GM19023 (cell line): Measurements from ENCODE around the gene LILRB5.
"Not testable (repeated sequence)": the region's sequence is repeated elsewhere in the genome, so short reads cannot be mapped to it uniquely, and the experiment has no call there.

ENCODE experiments used
- ATAC-seq: cut with Tn5 transposase; IDR thresholded peaks from one replicate; pipeline ENCODE4 v1.9.1; 2021; ENCODE audit warnings: mild to moderate bottlenecking, moderate library complexity; ENCODE audit not compliant: unreplicated experiment

LILRB5 gene

DNA sequence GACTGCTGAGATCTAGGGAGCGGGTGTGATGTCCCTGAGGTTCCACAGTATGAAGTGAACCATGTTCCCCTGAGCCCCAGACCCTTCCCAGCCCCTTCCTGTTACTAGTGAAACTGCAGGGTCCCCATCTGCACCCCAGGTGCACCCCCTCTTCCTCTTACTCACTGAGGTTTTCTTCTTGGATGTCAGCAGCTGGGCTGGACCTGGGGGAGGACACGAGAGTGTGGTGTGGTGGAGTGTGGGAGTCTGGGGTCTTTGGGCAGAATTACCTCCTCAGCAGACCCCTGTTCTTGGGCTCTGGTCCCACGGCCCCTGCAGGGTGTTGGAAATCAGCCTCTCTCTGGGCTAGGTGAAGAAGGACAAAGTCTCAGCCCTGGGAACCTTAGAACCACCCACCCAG, 11.1 kb downstream of the LILRB5 start:
- no peak for ATAC-seq

DNA sequence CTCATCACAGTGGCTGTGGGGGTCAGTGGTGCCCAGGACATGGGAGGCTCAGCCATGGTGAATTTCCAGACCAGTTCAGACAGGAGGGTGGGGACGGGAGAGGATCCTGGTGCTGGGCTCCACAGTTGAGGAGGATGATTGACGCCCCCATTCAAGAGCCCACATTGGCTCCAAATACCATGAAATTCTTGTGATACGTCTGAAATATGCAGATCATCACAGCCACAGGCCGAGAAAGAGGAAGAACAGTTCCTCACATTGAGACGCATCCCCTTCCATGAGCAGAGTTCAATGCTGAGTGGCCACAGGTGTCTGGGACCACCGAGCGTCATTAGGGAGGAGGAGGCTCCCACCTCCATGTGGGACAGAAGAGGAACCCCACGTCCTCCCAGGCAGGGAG, 13.3 kb downstream of the LILRB5 start:
- ATAC-seq: not testable (repeated sequence)

DNA sequence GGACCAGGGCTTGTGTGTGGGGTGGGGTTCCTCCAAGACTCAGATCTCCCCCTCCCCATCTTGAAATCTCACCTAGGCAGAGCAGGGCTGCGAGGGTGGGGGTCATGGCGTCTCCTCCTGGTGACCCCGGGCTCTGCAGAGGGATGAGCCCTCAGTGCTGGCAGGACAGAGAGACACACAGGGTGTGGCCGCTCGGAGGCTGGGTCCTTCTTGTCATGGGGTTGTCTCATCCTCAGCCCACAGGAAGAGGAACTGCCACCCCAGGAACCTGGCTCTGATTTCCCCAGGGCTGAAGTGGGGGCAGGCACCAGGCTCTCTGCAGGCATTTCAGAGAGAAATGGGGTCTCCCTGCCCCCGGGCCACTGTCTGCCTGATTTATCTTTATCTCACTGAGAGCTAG, 14.4 kb downstream of the LILRB5 start, which contains the start of gene LILRA6:
LILRA6 (minus strand) TSS at position 145 of the 400 bp plus-strand sequence.
- ATAC-seq: not testable (repeated sequence)

DNA sequence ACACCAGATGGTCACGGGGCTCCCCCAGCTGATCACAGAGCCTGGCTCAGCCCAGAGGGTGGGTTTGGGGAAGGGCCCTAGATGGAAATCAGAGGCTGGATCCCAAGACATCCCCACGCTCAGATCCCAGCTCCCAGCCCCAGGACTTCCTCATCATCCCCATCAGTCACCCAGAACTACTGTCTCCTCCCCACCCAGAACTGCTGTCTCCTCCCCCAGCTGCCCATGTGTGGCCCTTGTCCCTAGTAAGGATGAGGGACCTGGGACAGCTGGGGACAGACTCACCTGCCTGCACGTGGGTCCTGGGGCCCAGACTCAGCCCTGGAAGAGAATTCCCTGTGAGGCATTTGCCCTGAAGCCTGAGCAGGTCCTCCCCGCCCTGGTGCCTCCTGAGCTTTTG, 14.8 kb downstream of the LILRB5 start:
- ATAC-seq: not testable (repeated sequence)

DNA sequence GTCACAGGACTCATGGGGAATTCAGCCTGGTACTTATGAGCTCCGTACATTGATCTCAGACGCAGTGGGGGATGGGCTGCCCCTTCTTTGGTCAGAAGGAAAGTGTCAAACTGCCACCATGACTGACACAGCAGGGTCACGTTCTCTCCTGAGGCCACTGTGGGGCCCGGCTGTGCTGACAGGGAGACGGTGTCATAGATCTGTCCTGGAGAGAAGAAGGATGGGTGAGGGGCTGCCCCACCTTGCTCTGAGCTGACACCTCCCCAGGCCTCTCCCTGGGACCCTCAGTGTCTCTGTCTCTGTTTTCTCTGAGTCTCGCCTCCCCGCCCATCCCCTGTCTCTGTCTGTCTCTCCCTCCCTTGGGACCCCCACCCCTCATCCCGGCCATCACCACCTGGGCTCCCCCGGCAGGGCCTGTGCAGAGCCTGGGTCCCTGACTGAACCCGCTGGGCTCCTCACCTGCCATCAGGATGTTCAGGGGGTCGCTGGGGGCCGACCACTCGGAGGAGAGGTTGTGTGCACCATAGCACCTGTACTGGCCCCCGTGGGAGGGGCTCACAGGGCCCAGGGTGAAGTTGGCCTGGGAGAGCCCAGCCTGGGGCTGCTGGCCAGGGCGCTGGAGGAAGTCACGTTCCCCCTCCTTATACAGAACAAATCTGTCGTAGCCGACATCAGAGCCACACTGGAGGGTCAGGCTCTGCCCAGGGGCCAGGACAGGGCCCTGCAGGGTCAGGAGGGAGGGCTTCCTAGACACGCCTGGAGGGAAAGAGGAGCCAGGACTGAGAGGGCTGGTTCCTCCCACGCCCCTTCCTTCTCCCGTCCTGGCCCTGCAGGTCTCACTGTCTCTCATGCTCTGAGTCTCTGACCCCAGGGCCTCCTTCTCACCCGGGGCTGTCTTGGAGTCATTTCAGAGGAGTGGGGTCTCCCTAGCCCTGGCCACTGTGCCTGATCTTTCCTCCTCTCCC, 16.4 kb downstream of the LILRB5 start:
- ATAC-seq: not testable (repeated sequence)

DNA sequence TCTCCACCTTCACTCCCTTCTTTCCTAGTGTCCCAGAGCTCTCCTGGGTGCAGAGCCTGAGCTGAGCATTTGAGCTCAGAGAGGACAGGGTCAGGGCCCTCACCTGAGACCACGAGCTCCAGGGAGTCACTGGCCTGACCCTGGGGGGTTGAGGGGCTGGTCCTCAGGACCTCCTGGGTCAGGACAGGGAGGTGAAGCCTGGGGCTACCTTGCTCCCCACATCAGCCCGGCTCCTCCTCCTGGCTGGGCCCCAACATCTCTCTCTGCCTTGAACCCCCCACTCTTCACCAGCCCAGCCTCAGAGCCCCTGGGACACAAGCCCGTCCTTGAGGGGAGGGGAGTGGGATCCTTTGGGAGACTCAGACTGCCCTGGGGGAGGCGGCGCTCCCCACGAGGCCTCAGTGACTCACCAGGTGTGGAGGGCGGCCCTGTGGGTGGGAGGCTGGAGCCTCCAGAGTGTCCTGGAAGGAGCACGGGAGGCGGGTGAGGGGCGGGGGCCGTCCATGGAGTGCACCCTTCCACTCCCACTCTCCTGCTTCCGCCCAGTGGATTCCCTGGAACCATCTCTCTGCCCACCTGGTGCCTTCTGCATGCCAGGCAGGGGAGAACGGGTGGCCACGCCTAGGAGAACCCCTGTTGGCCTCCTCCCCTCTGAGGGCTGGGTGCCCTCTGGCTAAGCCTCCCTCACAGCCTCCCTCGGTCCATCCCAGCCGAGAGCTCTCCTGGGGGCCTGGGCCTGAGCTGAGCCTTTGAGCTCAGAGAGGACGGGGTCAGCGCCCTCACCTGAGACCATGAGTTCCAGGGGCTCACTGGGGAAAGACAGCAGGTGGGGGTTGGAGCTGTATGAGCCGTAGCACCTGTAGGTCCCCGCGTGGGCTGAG, 17.3 kb downstream of the LILRB5 start:
- not testable (repeated sequence) for ATAC-seq

DNA sequence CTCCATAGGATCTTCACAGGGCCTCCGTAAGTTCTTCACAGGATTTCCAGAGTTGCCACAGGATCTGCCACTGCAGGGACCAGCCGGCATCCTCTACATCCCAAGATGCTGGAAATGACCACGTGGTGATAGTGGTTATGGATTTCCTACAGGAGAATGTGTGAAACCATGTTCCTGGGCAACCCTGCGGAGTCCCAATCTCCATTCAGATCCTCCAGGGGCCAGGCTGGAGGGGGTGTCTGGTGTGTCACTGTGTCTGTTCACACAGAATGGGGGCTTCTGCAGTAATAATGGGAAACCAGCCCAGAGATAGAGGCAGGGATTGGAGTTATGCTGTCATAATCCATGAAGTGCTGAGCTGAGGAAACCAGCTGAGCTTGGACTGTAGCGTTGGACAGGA, 23.1 kb downstream of the LILRB5 start:
- ATAC-seq: no peak

DNA sequence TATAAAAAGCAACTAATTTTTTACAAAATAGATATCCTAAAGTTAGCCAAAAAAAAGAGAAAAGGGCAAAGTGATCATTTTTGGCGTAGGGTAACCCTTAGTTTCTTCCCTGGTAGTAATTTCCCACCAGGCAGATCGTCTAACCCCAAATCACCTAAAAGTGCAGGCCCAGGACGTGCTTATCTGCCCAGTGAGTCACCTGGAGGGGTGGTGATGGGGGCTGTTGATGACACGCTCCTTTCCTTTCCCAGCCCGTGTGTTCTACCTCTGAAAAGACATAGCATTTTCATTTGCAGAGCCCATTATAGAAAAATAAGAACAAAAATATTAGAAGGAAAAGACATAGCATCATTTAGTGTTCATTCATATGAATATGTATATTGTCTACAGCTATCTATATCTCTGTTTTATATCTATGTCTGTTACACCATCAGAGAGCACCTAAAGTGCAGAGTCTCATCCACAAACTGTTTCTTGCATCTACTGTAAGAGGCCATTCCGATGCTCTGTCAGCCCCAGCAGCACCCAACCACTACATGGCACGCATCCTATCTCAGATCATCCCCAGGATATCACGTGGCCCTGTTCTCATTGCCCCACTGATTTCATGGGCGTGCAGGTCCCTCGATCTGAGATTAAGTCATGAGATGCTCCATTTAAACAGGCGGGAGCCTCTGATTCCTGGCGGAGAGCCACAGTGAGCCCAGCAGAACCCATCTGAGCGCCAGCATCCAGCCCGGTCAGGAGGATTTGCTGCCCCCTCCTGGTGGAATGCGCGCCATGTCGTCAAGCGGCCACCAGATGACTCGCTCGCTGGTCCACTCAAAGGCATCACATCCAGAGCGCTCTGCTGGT, 25.8 kb downstream of the LILRB5 start:
- ATAC-seq: no peak

DNA sequence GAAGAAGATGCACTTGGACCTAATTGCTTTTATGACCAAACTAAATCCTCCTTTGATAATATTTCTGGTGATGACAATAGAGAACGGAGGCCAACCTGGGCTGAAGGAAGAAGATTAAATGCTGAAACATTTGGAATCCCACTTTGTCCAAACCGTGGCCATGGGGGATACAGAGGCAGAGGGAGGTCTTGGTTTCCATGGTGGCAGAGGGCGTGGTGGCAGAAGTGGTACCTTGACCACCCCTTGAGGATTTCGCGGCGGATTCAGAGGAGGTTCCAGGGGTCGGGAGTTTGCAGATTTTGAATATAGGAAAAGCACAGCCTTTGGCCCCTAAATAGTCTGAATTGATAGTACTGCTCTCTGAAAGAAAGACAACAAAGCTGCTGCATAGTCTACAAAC, 27.0 kb downstream of the LILRB5 start:
- ATAC-seq: no peak

DNA sequence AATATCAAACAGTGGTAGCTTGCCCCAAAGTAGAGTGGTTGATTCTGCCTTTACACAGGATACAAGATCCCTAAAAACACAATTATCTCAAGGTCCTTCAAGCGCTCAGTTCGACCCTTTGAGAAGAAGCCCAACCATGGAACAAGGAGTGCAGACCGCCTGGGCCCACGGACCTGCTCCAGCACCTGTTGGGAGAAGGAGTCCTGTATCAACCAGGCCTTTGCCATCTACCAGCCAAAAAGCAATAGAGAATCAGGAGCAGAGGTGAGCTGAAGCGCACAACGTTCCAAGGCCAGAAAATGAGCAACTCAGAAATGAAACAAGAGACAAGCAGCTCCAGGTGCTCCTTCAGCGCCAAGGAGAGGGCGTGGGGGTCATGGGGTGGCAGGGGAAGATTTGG, 27.9 kb downstream of the LILRB5 start:
- no peak for ATAC-seq

DNA sequence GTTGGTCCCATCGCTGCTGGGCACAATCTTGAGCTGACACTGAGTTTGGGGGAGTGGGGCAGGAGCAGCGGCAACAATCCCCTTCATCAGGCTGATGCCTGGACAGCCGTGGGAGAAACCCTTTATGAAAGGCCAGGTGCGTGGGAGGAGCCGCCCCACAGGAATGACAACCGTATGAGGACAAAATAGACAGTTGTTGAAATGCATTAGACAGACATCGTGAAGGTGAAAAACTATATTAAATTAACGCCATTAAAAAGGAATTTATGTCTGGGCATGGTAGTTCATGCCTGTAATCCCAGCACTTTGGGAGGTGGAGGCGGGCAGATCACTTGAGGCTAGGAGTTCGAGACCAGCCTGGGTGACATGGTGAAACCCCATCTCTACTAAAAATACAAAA, 32.5 kb downstream of the LILRB5 start:
- ATAC-seq: not testable (repeated sequence)

DNA sequence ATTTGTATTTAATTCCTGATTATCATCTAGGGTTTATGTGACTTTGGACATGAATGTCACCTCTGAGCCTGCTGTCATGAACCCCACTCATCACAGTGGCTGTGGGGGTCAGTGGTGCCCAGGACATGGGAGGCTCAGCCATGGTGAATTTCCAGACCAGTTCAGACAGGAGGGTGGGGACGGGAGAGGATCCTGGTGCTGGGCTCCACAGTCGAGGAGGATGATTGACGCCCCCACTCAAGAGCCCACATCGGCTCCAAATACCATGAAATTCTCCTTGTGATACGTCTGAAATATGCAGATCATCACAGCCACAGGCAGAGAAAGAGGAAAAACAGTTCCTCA, 33.2 kb downstream of the LILRB5 start:
- ATAC-seq: not testable (repeated sequence)

DNA sequence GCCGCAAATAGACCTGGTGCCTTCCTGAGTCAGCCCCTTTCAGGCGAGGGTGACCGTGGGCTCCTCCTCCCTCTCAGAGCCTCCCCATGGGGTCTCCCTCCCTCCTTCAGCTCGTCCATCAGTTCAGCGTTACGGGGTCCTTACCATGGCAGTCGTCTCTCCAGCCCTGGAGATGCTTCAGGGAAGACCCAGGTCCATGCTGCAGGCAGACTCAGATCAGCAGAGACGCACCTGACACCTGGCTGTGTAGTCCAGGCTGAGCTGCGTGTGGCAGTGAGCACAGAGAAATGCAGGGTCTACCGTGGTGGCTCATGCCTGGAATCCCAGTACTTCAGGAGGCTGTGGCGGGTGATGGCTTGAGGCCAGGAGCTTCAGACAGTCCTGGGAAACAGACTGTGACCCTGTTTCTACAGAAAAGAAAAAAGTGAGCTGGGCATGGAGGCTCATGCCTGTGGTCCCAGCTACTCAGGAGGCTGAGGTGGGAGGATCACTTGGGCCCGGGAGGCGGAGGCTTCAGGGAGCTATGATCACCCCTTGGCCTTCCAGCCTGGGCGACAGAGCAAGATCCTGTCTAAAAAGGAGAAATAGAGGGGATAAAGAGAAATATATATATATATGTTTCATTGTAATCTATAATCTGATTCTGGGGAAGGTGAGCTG, 33.7 kb downstream of the LILRB5 start:
- not testable (repeated sequence) for ATAC-seq

DNA sequence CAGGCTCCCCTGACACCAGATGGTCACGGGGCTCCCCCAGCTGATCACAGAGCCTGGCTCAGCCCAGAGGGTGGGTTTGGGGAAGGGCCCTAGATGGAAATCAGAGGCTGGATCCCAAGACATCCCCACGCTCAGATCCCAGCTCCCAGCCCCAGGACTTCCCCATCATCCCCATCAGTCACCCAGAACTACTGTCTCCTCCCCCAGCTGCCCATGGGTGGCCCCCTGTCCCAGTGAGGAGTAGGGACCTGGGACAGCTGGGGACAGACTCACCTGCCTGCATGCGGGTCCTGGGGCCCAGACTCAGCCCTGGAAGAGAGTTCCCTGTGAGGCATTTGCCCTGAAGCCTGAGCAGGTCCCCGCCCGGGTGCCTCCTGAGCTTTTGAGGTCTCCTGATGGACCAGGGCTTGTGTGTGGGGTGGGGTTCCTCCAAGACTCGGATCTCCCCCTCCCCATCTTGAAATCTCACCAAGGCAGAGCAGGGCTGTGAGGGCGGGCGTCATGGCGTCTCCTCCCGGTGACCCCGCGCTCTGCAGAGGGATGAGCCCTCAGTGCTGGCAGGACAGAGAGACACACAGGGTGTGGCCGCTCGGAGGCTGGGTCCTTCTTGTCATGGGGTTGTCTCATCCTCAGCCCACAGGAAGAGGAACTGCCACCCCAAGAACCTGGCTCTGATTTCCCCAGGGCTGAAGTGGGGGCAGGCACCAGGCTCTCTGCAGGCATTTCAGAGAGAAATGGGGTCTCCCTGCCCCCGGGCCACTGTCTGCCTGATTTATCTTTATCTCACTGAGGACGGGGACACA, 34.4 kb downstream of the LILRB5 start, which contains the start of gene LILRB3:
LILRB3 (minus strand) TSS at position 534 of the 803 bp plus-strand sequence; CDS start at position 503, 31 bp downstream.
- ATAC-seq: not testable (repeated sequence)

DNA sequence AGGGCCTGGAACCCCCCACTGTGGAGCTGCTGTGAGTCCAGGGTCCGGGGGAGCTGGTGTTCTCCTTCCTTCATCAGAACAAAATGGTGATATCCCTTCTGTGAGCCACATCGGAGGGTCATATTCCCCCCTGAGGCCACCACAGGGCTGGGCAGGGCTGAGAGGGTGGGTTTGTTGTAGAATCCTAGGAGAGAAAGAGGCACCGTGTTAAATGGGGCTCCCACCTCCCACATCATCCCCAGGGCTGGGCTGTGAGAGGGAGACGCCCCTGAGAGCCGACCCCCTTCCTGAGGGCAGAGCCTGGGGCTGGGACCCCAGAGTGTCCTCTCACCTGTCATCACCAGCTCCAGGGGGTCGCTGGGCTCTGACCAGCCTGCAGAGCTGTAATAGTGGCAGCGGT, 35.1 kb downstream of the LILRB5 start:
- not testable (repeated sequence) for ATAC-seq

DNA sequence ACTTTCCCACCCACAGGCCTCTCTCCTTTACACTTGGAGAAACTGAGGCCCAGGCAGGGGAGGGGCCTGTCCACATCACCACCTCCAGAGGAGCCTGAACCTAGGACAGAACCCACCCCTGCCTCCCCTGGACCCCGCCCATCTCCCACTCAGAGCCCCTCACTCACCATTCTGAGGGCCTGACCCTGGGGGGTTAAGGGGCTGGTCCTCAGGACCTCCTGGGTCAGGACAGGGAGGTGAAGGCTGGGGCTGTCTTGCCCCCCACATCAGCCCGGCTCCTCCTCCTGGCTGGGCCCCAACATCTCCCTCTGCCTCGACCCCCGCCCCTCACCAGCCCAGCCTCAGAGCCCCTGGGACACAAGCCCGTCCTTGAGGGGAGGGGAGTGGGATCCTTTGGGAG, 37.4 kb downstream of the LILRB5 start:
- ATAC-seq: not testable (repeated sequence)

DNA sequence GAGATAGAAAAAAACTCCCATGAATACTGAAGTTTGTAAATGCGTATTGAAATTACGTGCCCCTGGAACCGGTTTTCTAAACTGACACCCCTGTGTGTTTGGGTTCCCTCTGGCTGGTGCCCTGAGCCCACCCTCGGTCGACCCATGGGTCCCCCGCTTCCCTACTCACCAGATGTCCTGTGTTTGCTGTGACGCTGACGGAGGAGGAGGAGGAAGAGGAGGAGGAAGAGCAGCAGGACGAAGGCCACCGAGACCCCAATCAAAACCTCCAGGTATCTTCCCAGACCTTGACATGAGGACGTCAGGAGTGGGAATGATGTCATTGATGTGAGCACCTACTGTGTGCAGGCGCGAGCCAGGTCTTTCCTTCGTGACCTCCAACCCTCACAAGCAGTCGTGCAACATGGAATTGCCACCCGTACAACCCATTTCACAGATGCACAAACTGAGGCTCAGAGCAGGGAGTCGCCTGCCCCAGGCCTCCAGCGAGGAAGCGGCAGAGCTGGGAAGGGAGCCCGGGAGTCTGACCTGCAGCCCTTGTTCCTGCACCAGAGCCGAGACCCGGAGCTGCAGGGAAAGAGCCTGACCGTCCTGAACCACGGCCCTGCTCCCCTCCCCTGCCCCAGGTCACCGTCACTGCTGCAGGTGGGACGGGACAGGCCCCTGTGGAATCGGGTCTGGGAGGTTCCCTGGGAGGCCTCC, 38.0 kb downstream of the LILRB5 start:
- ATAC-seq: no peak

DNA sequence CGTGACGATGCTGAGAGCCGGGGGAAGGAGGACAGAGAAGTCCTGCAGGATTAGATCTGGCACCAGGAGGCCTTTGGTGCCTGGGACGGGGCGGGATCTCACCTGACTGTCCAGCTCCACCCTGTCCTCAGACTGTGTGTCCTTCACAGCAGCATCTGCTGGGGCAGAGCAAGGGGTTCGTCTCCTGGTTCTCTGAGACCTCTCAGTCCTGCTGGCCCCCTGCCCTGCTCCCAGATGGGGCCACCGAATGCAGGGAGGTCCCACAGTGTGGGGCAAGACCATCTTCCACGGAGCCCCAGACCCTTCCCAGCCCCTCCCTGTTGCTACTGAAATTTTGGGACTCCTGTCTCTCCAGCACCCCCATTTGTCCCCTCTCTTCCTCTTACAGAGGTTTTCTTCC, 38.8 kb downstream of the LILRB5 start:
- no peak for ATAC-seq
